ENCODE measurements around the gene DIPK1B. TPM values are rescaled to one million over a fixed set of nuclear protein-coding genes. Genes with fewer than 3 reads are reported as not detected.

The DIPK1B gene
- total RNA-seq, 1 donor from 2014 or later = 22.4 TPM

DNA sequence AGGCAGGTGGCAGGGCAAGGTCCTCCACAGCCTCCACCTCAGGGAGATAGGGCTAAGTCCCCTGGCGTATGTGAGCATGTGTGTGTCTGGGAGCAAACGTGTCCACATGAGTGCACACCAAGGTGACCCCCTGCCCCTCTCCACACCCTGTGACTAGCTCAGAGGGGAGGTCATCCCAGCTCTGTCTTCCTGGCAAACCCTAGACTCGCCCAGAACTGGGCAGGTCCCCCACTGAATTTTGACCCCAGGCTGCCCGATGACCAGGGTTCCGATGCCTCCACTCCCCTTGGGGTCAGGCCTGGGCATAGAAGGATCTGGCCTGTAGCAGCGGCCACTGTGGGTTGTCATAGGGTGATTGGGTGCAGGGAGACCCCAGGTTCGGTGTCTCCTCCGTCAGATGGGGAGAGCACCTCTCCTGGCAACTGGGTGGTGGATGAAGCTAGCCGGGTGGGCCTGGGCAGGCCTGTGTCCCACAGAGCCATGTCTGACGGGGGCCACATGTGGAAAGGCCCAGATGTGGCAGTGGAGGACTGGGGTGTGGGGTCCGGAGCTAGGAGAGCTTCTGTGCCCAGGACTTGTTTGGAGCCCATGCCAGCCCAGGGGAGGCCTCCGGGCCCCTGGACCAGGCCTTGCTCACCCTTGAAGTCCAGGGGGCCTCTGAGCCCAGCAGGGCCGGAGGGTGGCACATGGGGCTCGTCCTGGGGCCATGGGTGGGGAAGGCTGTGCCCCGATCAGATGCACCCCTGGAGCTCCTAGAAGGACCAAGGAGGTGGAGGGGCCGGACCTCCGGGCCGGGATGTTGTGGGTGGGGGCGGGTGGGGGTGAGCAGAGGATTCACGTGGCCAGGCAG is 6.2 kb downstream of the DIPK1B start:
- peaks cover 5% of the 10 kb centered on the region for H3K36me3 Mint-ChIP-seq (ENCODE audit: low read depth, unreplicated experiment)
- FAIRE-seq (no peak), DNase-seq (ENCODE audit: low read depth) (no peak)
- no peaks in the 10 kb centered on the region for H3K9me3 Mint-ChIP-seq (ENCODE audit: unreplicated experiment)
- H3K27me3 ChIP-seq (ENCODE audit: insufficient read depth, low read length) = no peaks in the 10 kb centered on the region
- H3K4me3 ChIP-seq (ENCODE audit: insufficient read depth, low read depth, low read length) = no peak overlapping the region
- H3K79me2 ChIP-seq (ENCODE audit: insufficient read depth, low read length) = peaks cover 3% of the 10 kb centered on the region
- H3K4me1 Mint-ChIP-seq (ENCODE audit: low read depth, unreplicated experiment) = no peaks in the 10 kb centered on the region
- no peak overlapping the region for H3K27ac Mint-ChIP-seq (ENCODE audit: unreplicated experiment)
- peaks cover 20% of the 10 kb centered on the region for H3K4me1 ChIP-seq (ENCODE audit: insufficient read depth, low read length)
- H3K36me3 ChIP-seq (ENCODE audit: insufficient read depth, low read length) = no peaks in the 10 kb centered on the region
- H2AFZ ChIP-seq (ENCODE audit: low read depth, low read length) = no peak overlapping the region
- peaks cover 30% of the 10 kb centered on the region for H4K20me1 ChIP-seq (ENCODE audit: insufficient read depth, low read length)
- no peaks in the 10 kb centered on the region for H3K27me3 Mint-ChIP-seq (ENCODE audit: low read depth, unreplicated experiment)
- H3K4me2 ChIP-seq (ENCODE audit: low read length) = no peak overlapping the region
- no peak overlapping the region for H3K9ac ChIP-seq (ENCODE audit: low read length)
- TF ChIP-seq, protein P1, sequence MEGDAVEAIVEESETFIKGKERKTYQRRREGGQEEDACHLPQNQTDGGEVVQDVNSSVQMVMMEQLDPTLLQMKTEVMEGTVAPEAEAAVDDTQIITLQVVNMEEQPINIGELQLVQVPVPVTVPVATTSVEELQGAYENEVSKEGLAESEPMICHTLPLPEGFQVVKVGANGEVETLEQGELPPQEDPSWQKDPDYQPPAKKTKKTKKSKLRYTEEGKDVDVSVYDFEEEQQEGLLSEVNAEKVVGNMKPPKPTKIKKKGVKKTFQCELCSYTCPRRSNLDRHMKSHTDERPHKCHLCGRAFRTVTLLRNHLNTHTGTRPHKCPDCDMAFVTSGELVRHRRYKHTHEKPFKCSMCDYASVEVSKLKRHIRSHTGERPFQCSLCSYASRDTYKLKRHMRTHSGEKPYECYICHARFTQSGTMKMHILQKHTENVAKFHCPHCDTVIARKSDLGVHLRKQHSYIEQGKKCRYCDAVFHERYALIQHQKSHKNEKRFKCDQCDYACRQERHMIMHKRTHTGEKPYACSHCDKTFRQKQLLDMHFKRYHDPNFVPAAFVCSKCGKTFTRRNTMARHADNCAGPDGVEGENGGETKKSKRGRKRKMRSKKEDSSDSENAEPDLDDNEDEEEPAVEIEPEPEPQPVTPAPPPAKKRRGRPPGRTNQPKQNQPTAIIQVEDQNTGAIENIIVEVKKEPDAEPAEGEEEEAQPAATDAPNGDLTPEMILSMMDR (IDR thresholded peaks at IDR 0.05; ENCODE audit: insufficient read depth, low read depth, low read length) = no peak
- no peak for TF ChIP-seq EZH2 (IDR thresholded peaks at IDR 0.05; ENCODE audit: insufficient read depth, low read length)
- no peak overlapping the region for H3K27ac ChIP-seq (ENCODE audit: low read depth, low read length)
- H3K9me3 ChIP-seq (ENCODE audit: insufficient read depth, low read depth, low read length) = no peaks in the 10 kb centered on the region
- H3K4me3 Mint-ChIP-seq (ENCODE audit: unreplicated experiment) = no peak overlapping the region

DNA sequence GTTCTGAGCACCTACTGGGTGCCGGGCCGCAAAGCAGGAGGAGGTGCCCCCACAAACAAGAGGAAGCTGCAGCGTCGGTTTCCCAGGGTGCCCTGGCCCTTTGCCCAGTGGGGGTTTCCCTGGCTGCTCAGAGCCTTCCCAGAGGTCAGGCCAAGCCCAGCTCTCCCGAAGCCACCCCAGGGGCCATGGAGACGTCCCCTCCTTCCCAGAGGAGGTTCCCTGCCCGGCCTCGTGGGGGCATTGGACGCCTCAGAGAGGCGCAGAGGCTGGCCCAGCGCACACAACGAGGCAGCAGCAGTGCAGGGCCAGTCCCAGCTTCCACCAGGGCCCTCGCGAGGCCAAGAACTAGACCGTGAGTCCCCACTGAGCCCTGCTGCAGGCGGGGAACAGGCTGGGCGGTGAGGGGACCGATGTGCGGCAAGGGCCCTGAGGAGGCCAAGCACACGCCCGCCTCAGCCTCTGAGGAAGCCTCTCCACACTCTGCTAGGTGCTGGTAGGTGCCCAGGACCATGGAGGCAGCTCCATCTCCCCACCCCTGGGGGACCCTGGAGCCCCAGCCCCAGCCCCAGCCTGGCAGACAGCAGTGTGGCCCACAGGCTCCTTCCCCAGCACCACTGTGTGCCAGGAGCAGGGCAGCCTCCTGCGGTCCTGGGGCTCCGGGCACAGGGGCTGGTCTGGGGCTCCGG is 7.0 kb downstream of the DIPK1B start:
- Mint-ChIP-seq H3K27me3 (ENCODE audit: low read depth, unreplicated experiment) (no peaks in the 10 kb centered on the region), H3K9me3 (ENCODE audit: unreplicated experiment) (no peaks in the 10 kb centered on the region), H3K4me1 (ENCODE audit: low read depth, unreplicated experiment) (peaks cover 5% of the 10 kb centered on the region), H3K4me3 (ENCODE audit: unreplicated experiment) (no peak overlapping the region), H3K27ac (ENCODE audit: unreplicated experiment) (no peak overlapping the region), H3K36me3 (ENCODE audit: low read depth, unreplicated experiment) (peaks cover 6% of the 10 kb centered on the region)
- peaks cover 10% of the 10 kb centered on the region for H3K79me2 ChIP-seq (ENCODE audit: insufficient read depth, low read length)
- no peak overlapping the region for H2AFZ ChIP-seq (ENCODE audit: low read depth, low read length)
- no peak overlapping the region for H3K4me3 ChIP-seq (ENCODE audit: insufficient read depth, low read depth, low read length)
- peaks cover 37% of the 10 kb centered on the region for H4K20me1 ChIP-seq (ENCODE audit: insufficient read depth, low read length)
- no peak for TF ChIP-seq EZH2 (IDR thresholded peaks at IDR 0.05; ENCODE audit: insufficient read depth, low read length)
- TF ChIP-seq, protein P1 (IDR thresholded peaks at IDR 0.05; ENCODE audit: insufficient read depth, low read depth, low read length) = no peak
- H3K4me1 ChIP-seq (ENCODE audit: insufficient read depth, low read length) = peaks cover 20% of the 10 kb centered on the region
- H3K9ac ChIP-seq (ENCODE audit: low read length) = no peak overlapping the region
- H3K27ac ChIP-seq (ENCODE audit: low read depth, low read length) = no peak overlapping the region
- no peaks in the 10 kb centered on the region for H3K27me3 ChIP-seq (ENCODE audit: insufficient read depth, low read length)
- H3K36me3 ChIP-seq (ENCODE audit: insufficient read depth, low read length) = peaks cover 7% of the 10 kb centered on the region
- no peak overlapping the region for H3K4me2 ChIP-seq (ENCODE audit: low read length)
- FAIRE-seq (no peak), DNase-seq (ENCODE audit: low read depth) (no peak)
- no peaks in the 10 kb centered on the region for H3K9me3 ChIP-seq (ENCODE audit: insufficient read depth, low read depth, low read length)

Data from astrocyte (in vitro differentiated cells and primary cell).